OCI-LY7 (cell line): ENCODE data around the gene AKT3.

Source experiments
- EZH2phosphoT487 ChIP-seq: fragments of 200-600 bp; sonication (generic); IDR thresholded peaks from 2 replicates; pipeline ENCODE4 v1.6.1; 2018; ENCODE audit warnings: low read depth, borderline replicate concordance, mild to moderate bottlenecking, mixed run types, antibody characterized with exemption, low read length, moderate library complexity, mixed read lengths
- TF ChIP-seq, protein P1 (sequence below): fragments of 200-600 bp; sonication (generic); conservative IDR thresholded peaks from 2 replicates; pipeline ENCODE4 v1.5.1; 2014; ENCODE audit warnings: mild to moderate bottlenecking, antibody characterized with exemption, low read length, moderate library complexity, mixed read lengths

DNA sequence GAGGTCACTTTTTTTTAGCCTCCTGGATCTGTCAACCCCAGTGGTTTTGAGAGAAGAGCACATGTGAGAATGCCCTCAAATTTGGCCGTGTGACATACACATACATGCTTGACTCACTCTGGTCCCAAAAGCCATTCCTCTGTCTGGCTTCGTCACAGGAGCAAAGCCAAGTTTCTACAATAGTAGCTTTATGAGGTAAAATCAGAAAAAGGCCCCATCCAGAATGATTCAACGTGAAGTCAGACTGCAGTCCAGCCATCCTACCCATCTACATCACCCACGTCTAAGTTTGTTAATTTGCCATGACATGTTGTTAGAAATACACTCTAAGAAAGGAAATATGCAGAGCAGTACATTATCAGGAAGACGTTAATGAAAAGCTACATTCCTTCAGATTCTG lies 349.0 kb downstream of the AKT3 start:
- TF ChIP-seq, protein P1, sequence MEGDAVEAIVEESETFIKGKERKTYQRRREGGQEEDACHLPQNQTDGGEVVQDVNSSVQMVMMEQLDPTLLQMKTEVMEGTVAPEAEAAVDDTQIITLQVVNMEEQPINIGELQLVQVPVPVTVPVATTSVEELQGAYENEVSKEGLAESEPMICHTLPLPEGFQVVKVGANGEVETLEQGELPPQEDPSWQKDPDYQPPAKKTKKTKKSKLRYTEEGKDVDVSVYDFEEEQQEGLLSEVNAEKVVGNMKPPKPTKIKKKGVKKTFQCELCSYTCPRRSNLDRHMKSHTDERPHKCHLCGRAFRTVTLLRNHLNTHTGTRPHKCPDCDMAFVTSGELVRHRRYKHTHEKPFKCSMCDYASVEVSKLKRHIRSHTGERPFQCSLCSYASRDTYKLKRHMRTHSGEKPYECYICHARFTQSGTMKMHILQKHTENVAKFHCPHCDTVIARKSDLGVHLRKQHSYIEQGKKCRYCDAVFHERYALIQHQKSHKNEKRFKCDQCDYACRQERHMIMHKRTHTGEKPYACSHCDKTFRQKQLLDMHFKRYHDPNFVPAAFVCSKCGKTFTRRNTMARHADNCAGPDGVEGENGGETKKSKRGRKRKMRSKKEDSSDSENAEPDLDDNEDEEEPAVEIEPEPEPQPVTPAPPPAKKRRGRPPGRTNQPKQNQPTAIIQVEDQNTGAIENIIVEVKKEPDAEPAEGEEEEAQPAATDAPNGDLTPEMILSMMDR = no peak
- TF ChIP-seq EZH2phosphoT487 = no peak
